Heart left ventricle (tissue), 16 donors: ENCODE measurements around the gene P4HB. TPM values are rescaled to one million over a fixed set of nuclear protein-coding genes. Genes with fewer than 3 reads are reported as not detected.
A peak's percentile ranks its signal among the peaks of the same experiment; 100 is the strongest.

Source experiments
- ATAC-seq, 4 donors: fragments of 200-7000 bp; cut with Tn5 transposase; one replicate each; pipeline ENCODE4 v1.9.1; 2020 to 2022; ENCODE audit warnings: moderate library complexity in 4 of 4, mild to moderate bottlenecking in 3 of 4, moderate number of reproducible peaks in 1 of 4
- DNase-seq, 5 donors: peaks; one replicate each; pipeline ENCODE4 v3.0.0-alpha.2; 2020
- H3K27ac ChIP-seq, 12 donors: fragments of 200-600 bp; sonication (generic) in 4 of 12; one replicate each; pipeline versions ENCODE4 v1.5.0 to v1.8.0; 2016 to 2022; ENCODE audit warnings: mild to moderate bottlenecking in 2 of 12
- H3K27me3 ChIP-seq, 9 donors: fragments of 200-600 bp; sonication (generic) in 2 of 9; one replicate each; pipeline versions ENCODE4 v1.5.1 to v1.8.0; 2016 to 2022; ENCODE audit warnings: mild to moderate bottlenecking in 3 of 9
- H3K36me3 ChIP-seq, 9 donors: fragments of 200-600 bp; sonication (generic) in 2 of 9; one replicate each; pipeline versions ENCODE4 v1.5.0 to v1.8.0; 2018 to 2022; ENCODE audit warnings: mild to moderate bottlenecking in 2 of 9
- H3K4me1 ChIP-seq, 12 donors: fragments of 200-600 bp; sonication (generic) in 4 of 12; one replicate each; pipeline versions ENCODE4 v1.5.0 to v1.8.0; 2016 to 2022; ENCODE audit warnings: mild to moderate bottlenecking in 3 of 12
- H3K4me3 ChIP-seq, 12 donors: fragments of 200-600 bp; sonication (generic) in 4 of 12; one replicate each; pipeline versions ENCODE4 v1.5.0 to v1.8.0; 2017 to 2022; ENCODE audit warnings: mild to moderate bottlenecking in 9 of 12, moderate library complexity in 4 of 12
- H3K9me3 ChIP-seq, 12 donors: fragments of 200-600 bp; sonication (generic) in 4 of 12; one replicate each; pipeline versions ENCODE4 v1.5.0 to v1.8.0; 2016 to 2022; ENCODE audit warnings: mild to moderate bottlenecking in 1 of 12
- CTCF ChIP-seq, 12 donors: fragments of 200-600 bp; sonication (generic) in 4 of 12; IDR thresholded peaks; one replicate each; pipeline versions ENCODE4 v1.5.0 to v1.8.0; 2018 to 2022; ENCODE audit warnings: antibody characterized with exemption in 12 of 12, mild to moderate bottlenecking in 5 of 12
- POLR2A ChIP-seq, 2 donors: fragments of 450-650 bp; IDR thresholded peaks; one replicate each; pipeline ENCODE4 v1.6.1; 2017; ENCODE audit warnings: antibody characterized with exemption in 2 of 2, mild to moderate bottlenecking in 2 of 2, moderate library complexity in 2 of 2
- WGBS, 4 donors: extraction: QIAGEN DNeasy Blood & Tissue Kit in 2 of 4; methylation state at CpG; one replicate each; pipeline versions ENCODE4 v1.1.5 to v1.1.7; 2013 to 2018; 5-methylcytosine and 5-hydroxymethylcytosine counted together
- intact Hi-C, 10 donors: fragments of 100-400 bp; cut with DNase I; formaldehyde crosslinking; loops; one replicate each; pipeline versions ENCODE4 v1.11.1 to v1.14.2; 2022
- polyA plus RNA-seq, 2 donors: library from polyadenylated mRNA; stranded (reverse); fragments of 200-250 nt; gene quantifications; one replicate each; pipeline ENCODE4 v1.2.3, GENCODE V29; 2013
- total RNA-seq, 9 donors: library from RNA; depleted of rRNA in 2 of 9; stranded (reverse); fragments of >200 nt in 2 of 9; fragmentation: NEBNext Ultra II Directional in 3 of 9; extraction: Animal tissue kit (Norgen Biotek cat#: 25700) in 3 of 9; gene quantifications; one replicate each; pipeline versions ENCODE4 v1.1.0 to v1.2.4, GENCODE V29; 2016 to 2023
- donor health status: ischemic (EF 13 %, LVEDD 7.1; RV severe dilation, severe dysfunction).
- donor health status: healthy with polysubstance abuse.
- donor health status: DM: no; HTN: yes; CAD: no.
- donor health status: DM: no; HTN: no; CAD: no.
- donor health status: ischemic (EF 25% LVEDD 6.9; RV normal size, moderate dysfunction).
- donor health status: ischemic (EF 25% LVEDD 5.7; RV mildly dilated, moderate dysfunction).
- donor health status: healthy.
- donor health status: DM: yes; HTN: yes; CAD: no.
- donor health status: ischemic (EF 35%, LVEDD 5.7; RV mildly dilated, moderate dysfunction).
- donor health status: nonischemic (EF 11% LVEDD 7.7; RV severe dilation, severe dysfunction).
- donor health status: DM: yes; HTN: yes; CAD: no.
- donor health status: PGD.
- donor health status: ischemic (EF 29% LVEDD 5.4; RV normal size, mild dysfunction).
- donor health status: nonischemic (EF 23%, LVEDD 6.1; RV moderate dilation, normal function).

The P4HB gene
- total and polyA plus RNA-seq, 11 donors: 246 to 763 (median 374) TPM

DNA sequence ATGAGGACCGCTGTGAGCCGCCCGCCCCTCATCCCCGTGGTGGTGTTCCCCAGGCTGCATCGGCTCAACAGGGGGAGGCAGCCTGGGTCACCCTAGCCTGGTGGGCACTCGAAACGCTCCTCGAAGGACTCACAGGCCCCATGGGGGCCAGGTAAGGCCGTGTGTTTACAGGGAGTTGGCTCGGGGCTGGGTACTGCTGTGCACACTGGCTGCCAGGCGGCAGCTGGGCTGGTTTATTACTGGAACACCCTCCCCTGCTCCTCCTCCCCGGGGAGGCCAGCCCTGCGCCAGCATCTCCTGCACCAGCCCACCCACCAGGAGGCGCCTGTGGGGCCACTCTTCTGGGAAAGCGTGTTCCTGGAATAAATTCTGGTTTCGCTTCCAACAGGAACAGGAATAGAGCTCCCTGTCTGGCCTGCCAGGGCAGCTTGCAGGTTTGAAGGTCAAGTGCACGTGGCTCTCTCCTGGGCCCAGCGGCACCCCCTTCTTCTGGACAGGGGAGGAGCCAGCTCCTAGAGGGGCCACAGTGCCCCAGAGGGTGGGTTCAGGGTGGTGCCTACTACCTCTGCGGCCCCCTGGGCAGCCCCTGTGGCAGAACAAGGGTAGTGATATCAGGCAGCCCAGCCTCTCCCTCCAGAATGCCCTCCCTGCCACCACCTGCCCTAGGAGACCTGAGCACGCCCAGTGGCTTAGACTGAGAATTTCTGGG, 38.6 kb downstream of the P4HB start:
- Histone ChIP-seq H3K36me3 (peaks cover 0 to 23% (median 5%) of the 10 kb centered on the region in 9 donors), H3K27ac (peak overlapping the region; percentile 78 to 96 (median 89)), H3K4me1 (peaks cover 3 to 29% (median 17%) of the 10 kb centered on the region in 12 donors), H3K4me3 (peak overlapping the region in 1 of 12 donors; percentile 2), H3K9me3 (no peaks in the 10 kb centered on the region), H3K27me3 (no peaks in the 10 kb centered on the region)
- WGBS, 4 donors: 34 to 48% (median 42%) methylated on average over 7 to 20 of the region's 20 CpGs
- ATAC-seq (peak; percentile 90 to 93 (median 91)), DNase-seq (peak; percentile 85 to 93 (median 90))
- intact Hi-C loops: loop anchor here in 3 of 10 donors (1.0 to 5.0 kb wide), 3 partner anchors 36 to 39 kb away; partner anchors contain the start of gene P4HB (in 2 of the 3)
- TF ChIP-seq POLR2A (IDR thresholded peaks at IDR 0.05) (no peak), CTCF (IDR thresholded peaks at IDR 0.05) (peak; percentile 58 to 79 (median 66))

GRCh38 chr17:81821147-81821546, 39.2 kb downstream of the P4HB start:
- Histone ChIP-seq H3K36me3 (peaks cover 0 to 23% (median 5%) of the 10 kb centered on the region in 9 donors), H3K27ac (peak overlapping the region in 11 of 12 donors; percentile 32 to 92 (median 88)), H3K4me3 (no peak overlapping the region), H3K9me3 (no peaks in the 10 kb centered on the region), H3K27me3 (no peaks in the 10 kb centered on the region), H3K4me1 (peaks cover 3 to 29% (median 17%) of the 10 kb centered on the region in 12 donors)
- WGBS, 4 donors: 74 to 88% (median 83%) methylated on average over 8 of the region's 8 CpGs
- ATAC-seq: peak in 2 of 4 donors; percentile 1 to 3
- no peak for DNase-seq
- no peak for TF ChIP-seq CTCF (IDR thresholded peaks at IDR 0.05)
- no peak for TF ChIP-seq POLR2A (IDR thresholded peaks at IDR 0.05)
- intact Hi-C loops: loop anchor here in 3 of 10 donors (1.0 to 5.0 kb wide), 3 partner anchors 36 to 40 kb away; partner anchors contain the start of gene P4HB (in 2 of the 3)

- Histone ChIP-seq H3K4me3 (no peak overlapping the region), H3K4me1 (peaks cover 3 to 21% (median 16%) of the 10 kb centered on the region in 12 donors), H3K36me3 (peaks cover 0 to 21% (median 5%) of the 10 kb centered on the region in 9 donors), H3K27ac (no peak overlapping the region), H3K9me3 (no peaks in the 10 kb centered on the region), H3K27me3 (no peaks in the 10 kb centered on the region)
- DNase-seq (no peak), ATAC-seq (no peak)
- no peak for TF ChIP-seq POLR2A (IDR thresholded peaks at IDR 0.05)
- no peak for TF ChIP-seq CTCF (IDR thresholded peaks at IDR 0.05)
- 27 to 45% (median 36%) methylated on average over 5 to 13 of the region's 13 CpGs for WGBS, 4 donors
- intact Hi-C loops: loop anchor here in 2 of 10 donors (2.0 to 5.0 kb wide), 2 partner anchors 38 to 41 kb away; partner anchors contain the start of gene P4HB (in 1 of the 2)
Observed at GRCh38 chr17:81819708-81820107, 40.6 kb downstream of the P4HB start.

- WGBS, 4 donors: 44 to 52% (median 48%) methylated on average over 7 of the region's 7 CpGs
- ATAC-seq: no peak
- Histone ChIP-seq H3K27ac (no peak overlapping the region), H3K27me3 (peaks cover 0 to 8% (median 0%) of the 10 kb centered on the region in 9 donors), H3K9me3 (no peaks in the 10 kb centered on the region), H3K36me3 (peaks cover 0 to 8% (median 1%) of the 10 kb centered on the region in 9 donors), H3K4me1 (peaks cover 3 to 17% (median 15%) of the 10 kb centered on the region in 12 donors), H3K4me3 (no peak overlapping the region)
- TF ChIP-seq POLR2A (IDR thresholded peaks at IDR 0.05) (no peak), CTCF (IDR thresholded peaks at IDR 0.05) (no peak)
- intact Hi-C loops: no loop called here
- no peak for DNase-seq
Observed at GRCh38 chr17:81817758-81818147, 42.6 kb downstream of the P4HB start.
